ENCODE measurements around the gene PPM1H.

- TF ChIP-seq EZH2phosphoT487 (IDR thresholded peaks at IDR 0.05; ENCODE audit: borderline replicate concordance, low read length) (no peak), CTCF (conservative IDR thresholded peaks at IDR 0.05; ENCODE audit: low read depth, low read length) (no peak)
Observed at GRCh38 chr12:62656591-62657362, 278.2 kb downstream of the PPM1H start.
